HUDEP-2 (cell line): ENCODE measurements around the gene HYAL1.

ENCODE experiments used
- DNase-seq, 76 experiments: peaks; one replicate each; lab custom pipeline; 2025; ENCODE audit not compliant: unreplicated experiment in 76 of 76; lab: John Stamatoyannopoulos, UW

Gene HYAL1, protein sequence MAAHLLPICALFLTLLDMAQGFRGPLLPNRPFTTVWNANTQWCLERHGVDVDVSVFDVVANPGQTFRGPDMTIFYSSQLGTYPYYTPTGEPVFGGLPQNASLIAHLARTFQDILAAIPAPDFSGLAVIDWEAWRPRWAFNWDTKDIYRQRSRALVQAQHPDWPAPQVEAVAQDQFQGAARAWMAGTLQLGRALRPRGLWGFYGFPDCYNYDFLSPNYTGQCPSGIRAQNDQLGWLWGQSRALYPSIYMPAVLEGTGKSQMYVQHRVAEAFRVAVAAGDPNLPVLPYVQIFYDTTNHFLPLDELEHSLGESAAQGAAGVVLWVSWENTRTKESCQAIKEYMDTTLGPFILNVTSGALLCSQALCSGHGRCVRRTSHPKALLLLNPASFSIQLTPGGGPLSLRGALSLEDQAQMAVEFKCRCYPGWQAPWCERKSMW

DNA sequence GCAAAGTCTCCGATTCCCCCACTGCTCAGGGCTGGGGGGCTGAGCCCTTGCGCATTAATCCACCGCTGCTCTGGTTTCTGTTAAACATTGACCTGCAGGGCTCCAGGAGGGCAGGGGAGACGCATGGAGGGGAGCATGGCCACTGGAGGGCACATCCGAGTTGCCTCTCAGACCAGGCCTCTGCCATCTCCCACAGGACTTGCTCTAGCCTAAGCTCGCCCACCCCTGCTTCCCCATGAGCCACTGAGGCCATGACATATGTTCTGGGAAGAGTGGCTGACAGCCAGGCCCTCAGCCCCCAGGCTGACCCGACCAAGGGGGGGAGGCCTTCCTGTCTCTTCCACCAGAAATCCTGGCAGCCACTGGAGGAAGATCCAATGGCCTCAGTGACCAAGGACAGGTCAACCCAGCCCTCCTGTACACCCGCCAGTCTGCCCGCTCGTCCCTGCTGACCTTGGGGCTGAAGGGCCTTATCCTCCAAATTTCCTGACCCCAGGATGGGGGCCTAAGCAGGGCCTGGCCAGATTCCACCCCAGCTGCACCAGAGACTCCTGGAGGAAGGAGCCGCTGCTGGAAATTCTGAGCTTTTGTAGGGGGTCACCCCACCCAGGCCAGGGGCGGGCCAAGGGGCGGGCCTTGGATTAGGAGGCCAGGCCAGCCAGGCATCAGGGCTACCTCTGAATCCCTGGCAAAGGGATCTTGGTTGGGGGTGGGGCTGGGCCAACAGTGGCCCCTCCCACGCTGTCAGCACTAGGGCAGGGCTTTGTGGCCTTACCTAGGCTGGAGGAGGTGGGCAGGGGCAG lies at the start of gene HYAL1:
TSS of gene HYAL1 (minus strand) at position 562 of the 803 bp plus-strand sequence. CDS start 618 bp downstream, outside the sequence.
- peak in 46 of 76 experiments; percentile 5 to 62 (median 27) for DNase-seq

DNA sequence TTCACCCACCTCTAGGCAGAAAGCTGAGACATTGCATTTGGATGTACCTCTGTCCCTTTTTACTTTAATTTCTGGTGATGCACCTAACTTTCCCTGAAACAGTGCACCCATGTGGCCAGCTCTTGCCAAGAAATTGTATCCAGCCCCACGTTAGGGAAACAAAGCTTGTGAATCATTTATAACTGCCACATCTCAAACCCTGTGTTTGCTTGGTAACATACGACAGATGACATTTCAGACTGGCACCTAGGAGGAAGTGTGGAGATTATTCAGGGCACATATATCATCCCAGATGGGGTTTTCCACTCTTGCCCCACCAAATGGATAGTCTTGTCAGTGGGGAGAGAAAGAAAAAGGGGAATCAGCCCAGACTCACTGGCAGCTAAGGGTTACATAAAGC lies 49.4 kb upstream of the HYAL1 start:
- peak in 9 of 76 experiments; percentile 7 to 44 (median 21) for DNase-seq

DNA sequence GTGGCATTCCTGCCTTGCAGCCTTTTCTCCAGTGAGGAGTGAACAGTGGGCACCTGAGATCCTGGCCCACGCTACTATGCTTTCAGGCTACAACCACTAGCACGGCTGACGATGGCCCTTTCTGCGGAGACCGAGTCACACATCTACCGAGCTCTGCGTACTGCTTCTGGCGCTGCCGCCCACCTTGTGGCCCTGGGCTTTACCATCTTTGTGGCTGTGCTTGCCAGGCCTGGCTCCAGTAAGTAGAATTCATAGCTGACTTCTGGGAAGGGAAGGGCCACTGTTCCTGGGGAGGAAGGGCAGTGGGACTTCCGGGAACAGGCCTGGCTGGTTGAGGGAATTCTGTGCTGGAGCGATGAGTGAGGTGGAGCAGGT lies 47.9 kb upstream of the HYAL1 start:
- DNase-seq: no peak

DNA sequence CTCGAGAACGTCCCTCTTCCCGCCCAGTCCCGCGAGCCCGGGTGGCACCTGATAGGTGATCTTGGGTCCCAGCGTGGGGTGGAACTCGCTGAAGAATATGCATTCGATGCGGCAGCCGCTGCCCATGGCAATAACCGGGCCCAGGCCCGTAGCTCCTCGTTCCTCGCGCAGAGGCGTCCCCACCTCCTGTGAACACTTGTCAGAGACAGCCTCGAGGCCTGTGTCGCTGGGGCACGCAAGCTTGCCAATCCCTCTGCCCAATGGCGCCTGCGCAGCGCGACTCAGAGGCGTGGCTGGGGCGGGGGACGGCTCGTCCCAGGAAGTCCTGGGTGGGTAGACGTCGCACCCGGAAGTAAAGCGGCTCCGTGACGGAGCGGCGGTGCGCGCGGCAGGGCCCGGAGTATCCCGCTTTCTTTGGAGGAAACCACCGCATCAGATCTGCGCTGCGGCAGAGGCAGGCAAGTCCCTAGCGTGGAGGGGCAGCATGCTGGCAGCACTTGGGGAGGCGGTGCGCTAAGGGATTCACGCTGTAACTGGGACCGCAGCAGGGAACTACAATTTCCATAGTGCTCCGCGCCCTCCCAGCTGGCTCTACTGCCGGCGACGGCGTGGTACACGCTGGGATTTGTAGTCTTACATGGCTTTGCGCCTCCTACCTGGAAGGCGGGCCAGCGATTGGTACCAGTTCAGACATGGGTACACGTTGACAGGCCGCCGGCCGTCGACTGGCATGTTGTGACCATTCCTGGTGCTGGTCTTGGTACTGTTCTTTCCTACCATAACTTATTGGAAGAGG lies 47.4 kb upstream of the HYAL1 start, which contains the start of the genes CYB561D2 and NPRL2:
TSS of gene CYB561D2 (plus strand) at position 336 of the 796 bp plus-strand sequence. CDS start 572 bp downstream, outside the sequence.
TSS of gene NPRL2 (minus strand) at position 249 of the 796 bp plus-strand sequence. CDS start at position 126, 123 bp downstream.
- DNase-seq: peak in 75 of 76 experiments; percentile 66 to 98 (median 94)

DNA sequence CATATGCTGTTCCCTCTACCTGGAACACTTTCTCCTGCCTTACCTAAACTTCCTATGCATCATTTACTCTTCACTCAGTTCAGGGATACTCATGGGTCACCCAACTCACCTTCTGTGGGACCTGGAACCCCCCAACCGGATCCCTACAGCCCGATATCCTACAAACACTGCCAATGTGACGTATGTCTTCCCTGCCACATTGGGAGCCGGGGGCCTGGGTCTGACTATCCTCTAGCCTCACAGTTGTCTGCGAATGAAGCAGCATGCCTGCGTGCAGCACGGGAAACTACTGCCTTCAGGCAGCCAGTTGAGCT lies 46.8 kb upstream of the HYAL1 start:
- DNase-seq: no peak

DNA sequence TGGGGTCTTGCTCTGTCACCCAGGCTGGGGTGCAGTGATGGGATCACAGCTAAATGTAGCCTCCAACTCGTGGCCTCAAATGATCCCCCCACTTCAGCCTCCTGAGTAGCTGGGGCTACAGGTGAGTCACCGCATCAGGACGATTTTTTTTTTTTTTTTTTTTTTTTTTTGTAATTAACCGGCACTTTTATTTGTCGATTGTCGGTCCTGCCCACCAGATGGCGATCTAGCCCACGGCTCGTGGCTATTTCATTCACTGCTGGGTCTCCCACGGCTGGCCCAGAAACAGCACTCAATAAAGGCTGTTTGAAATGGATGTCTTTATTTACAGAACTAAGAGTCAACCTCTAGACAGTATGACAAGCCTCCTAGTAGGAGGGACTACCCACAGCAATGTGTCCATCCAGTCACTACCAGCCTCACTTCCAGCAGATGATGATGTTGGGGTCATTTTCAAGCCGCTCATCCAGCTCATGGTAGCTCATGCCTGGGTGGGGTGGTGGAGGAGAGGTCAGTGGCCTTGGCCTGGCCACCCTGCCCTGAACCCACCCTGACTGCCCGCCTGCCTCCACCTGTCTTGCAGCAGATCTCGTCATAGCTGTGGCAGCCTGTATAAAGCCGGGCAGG lies 43.9 kb upstream of the HYAL1 start:
- peak in 64 of 76 experiments; percentile 9 to 74 (median 46) for DNase-seq

DNA sequence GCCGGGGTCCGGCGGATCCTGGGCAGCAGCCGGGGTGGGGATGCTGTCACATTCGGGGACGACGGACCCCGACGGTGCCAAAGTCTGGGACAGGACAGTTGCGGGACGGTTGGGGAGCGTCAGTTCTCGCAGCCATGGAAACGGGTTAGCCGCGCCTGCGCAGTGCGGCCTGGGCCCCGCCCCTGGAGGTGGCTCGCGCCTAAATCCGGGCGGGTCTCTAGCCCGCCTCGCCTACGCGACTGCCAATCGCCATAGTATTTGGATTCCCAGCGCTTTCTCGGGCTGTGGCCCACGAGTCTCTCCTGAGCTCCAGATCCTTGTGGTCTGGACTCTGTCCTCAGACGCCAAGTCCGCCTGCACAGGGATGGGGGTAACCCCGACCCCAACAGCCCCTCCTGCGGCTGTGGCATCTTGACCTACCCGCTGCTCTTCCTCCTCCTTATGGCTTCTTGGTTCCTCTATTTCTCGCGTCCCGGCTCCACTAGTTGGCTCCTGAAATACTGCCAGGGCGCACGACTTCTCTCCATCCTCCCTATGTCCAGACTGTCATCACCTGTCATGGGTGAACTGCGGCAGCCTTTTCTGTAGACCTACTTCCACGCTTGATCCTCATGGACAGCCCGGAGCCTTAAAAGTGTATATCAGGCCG lies 42.3 kb upstream of the HYAL1 start, which contains the start of gene ZMYND10:
TSS of gene ZMYND10 (minus strand) at position 147 of the 649 bp plus-strand sequence. CDS start 153 bp downstream, outside the sequence.
- DNase-seq: peak in 70 of 76 experiments; percentile 5 to 86 (median 66)

DNA sequence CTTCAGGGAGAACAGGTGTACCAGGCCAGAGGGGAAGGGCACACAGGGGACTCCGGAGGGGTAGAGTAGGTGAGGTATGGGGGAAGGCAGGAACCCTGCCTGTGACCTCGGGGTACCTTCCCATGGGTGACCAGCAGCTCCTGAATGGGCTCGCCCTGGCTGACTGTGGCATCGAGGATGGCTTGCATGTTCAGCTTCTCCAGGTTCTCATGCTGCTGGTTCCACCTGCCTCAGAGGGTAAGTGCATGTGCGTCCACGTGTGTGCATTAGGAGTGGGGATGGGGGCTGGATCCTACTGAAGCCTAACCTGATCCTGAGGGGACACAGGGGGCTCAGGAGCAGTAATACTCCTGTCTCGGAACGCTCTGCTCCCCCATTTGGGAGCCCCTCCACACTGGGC lies 41.6 kb upstream of the HYAL1 start:
- no peak for DNase-seq

DNA sequence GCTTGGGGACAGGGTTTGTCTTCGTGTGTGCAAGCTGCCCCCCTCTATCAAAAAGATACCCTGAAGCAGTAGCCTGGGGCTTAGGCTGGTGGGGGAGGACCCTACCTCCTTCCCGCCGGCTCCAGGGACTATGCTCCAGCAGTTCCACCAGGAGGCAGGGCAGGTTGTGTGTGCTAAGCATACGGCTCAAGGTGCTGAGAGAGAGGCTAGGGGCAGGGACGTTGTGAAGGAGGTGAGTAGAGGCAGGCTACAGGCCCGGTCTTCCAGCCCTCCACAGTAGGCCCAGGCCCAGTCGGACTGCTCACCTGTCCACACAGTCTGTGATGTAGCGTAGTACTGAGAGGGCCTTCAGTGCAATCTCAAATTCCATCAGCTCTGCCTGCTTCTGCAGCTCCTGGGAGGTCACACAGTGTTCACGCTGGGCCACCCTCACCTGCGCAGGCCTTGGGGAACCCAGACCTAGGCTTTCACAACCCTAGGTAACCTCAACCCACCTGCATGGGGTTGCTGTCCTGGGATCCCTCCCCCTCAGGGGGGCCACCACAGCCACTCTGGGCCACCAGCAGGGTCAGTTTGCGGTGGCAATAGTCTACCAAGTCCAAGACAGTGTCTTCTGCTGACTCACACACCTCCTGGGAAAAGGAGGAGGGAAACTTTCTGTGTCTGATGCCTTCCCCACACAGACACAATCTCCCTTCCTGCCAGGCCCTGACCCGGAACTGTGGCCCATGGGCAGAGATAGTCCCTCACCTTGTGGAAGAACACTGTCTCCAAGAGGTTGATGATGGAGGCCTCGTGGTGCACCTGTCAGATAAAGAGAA lies 39.6 kb upstream of the HYAL1 start:
- DNase-seq: peak in 1 of 76 experiments; percentile 11

DNA sequence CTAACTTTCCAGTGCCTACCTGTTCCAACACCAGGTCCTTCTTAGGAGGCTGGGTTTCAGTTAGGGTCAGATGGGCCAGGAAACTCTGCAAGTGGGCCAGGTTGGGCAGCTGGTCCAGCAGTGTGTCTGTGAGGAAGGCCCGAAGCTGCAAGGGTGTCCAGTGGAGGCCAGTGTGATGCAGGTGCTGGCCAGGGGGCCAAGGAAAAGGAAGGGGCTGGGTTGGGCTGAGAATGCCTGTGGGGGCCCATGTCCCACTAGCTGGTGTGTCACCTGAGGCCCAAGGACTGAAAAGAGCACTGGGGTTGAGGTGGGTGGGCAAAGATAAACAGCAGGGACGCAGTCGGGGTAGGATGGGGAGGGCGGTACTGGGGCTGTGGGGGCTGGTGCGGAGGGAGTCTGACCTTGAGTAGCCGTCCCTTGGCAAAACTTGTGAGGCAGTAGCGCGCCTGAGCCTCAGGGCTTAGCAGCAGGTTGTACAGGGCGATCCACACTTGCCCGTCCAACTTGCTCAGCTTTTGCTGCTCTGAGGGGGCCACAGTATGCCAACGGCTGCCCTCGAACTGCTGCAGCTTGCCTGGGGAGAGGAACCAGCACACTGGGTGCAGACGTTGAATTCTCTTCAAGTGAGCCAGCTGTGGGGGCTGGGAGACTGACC lies 38.7 kb upstream of the HYAL1 start:
- DNase-seq: no peak

DNA sequence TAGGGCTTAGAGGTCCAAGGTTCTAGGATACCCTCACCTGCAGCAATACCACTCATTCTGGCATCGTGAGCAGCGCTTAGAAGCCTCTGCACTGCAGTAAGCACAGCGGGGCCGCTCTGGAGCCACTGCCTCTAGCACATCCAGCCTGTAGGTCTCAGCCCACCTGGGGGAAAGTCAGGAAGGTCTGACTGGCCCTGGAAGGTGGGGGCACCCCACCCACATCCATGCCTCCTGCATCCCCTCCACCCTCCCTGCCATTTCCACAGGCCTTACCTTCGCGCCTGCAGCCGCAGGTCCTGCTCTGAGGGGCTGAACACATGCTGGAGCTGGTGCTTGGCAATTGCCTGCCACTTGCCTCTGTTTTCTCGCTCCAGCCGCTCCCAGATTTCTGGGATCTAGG lies 38.2 kb upstream of the HYAL1 start:
- DNase-seq: no peak

DNA sequence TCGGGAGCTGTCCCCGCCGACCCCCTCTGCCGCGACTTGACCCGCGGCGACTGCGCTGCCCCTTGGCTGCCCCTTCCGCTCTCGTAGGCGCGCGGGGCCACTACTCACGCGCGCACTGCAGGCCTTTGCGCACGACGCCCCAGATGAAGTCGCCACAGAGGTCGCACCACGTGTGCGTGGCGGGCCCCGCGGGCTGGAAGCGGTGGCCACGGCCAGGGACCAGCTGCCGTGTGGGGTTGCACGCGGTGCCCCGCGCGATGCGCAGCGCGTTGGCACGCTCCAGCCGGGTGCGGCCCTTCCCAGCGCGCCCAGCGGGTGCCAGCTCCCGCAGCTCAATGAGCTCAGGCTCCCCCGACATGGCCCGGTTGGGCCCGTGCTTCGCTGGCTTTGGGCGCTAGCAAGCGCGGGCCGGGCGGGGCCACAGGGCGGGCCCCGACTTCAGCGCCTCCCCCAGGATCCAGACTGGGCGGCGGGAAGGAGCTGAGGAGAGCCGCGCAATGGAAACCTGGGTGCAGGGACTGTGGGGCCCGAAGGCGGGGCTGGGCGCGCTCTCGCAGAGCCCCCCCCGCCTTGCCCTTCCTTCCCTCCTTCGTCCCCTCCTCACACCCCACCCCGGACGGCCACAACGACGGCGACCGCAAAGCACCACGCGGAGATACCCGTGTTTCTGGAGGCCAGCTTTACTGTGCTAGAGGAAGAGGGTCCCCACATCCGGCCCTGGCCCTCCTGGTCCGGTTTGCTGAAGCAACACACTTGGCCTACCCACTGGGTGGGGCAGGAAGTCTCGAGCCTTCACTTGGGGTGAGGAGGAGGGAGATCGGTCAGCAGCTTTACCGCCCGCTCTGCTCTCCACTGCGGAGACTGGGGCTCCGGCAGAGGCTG lies 37.3 kb upstream of the HYAL1 start, which contains the start of gene RASSF1:
TSS of gene RASSF1 (minus strand) at position 389 of the 882 bp plus-strand sequence. CDS start at position 358, 31 bp downstream.
- DNase-seq: peak in 71 of 76 experiments; percentile 21 to 84 (median 71)

DNA sequence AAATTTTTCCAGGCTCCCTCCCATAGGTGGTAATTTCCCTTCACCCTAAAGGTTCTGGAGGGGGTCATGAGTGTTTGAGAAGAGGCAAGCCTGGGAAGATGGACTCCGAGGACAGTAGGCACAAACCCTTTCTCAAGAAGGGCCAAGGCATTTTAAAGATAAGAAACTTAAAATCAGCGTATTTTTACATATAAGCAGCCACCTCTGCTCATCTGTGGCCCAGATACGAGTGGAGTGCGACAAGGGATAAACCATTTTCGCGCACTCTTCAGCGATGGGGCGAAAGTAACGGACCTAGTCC lies 36.7 kb upstream of the HYAL1 start:
- peak in 3 of 76 experiments; percentile 24 to 43 (median 32) for DNase-seq

DNA sequence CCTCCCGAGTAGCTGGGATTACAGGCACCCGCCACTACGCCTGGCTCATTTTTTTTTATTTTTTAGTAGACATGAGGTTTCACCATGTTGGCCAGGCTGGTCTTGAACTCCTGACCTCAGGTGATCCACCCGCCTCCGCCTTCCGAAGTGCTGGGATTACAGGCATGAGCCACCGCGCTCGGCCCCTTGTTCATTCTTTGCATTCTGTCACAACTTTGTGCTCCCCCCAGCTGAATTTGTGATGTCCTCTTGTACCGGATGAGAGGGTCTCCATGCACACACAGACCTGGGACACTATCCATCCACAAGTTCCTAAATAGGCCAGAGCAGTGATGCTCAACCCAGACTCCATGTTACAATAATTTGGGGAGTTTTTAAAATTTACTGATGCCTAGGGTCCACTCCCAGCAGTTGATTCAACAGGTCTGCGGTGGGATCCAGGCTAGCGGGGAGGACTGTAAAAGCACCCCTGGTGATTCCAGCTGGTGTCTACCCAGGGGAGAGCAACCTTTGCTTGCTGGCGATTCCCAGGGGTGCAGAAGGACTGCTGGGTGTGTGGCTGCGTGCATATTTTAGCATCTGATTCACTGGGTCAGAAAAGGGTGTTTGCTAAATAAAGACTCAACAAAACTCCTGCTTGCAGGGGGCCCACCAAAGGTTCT lies 36.2 kb upstream of the HYAL1 start:
- DNase-seq: peak in 2 of 76 experiments; percentile 35 to 43

DNA sequence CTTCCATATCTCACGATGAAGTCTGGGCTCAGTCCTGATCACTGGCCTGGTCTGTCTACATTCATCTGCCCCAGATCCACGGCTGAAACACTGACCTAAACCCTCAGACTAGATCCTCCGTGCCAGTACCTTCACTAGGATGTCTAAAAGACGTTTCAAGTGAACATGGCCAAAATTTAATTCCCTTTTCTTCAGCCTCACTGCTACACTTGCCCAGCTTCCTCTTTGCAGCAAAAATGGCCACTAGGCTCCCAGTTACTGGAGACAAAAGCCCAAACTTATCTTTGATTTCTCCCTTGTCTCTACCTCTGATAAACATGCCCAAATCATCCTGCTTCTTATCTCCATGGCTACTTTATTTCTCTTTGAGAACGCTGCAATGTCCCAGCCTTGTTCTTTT lies 35.6 kb upstream of the HYAL1 start:
- DNase-seq: peak in 9 of 76 experiments; percentile 18 to 58 (median 34)

DNA sequence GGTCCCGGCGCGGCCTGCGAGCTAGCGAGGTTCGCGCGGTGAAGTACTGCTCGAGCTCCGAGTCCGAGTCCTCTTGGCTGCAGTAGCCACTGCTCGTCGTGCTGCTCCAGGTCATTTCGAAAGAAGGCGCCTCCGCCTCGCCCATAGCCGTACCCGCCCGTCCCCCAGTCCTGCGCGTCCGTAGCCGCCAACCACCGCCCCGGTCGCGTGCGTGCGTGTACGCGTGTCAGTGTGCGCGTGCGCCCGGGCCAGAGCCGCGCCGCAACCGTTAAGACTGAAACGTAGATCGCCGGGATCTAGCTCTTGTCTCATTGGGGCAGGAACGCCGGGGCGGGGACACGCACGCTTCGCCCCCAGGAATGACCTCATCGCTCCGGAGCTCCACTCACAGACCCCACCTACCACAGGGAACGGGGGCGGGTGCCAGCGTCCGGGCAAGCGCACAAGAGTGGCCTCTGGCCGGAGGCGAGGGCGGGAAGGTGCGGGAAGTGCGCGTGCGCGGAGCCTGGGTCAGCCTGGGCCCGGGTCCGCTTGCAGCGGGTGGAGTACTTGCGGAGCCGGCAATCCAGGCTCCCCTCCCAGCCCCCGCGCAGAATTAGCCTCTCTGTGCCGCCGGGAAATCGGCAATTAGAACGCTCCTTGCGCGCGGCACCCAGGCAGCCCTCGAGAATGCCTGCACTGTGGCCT lies 33.9 kb upstream of the HYAL1 start:
- DNase-seq: peak in 75 of 76 experiments; percentile 59 to 99 (median 98)
